Measurements from ENCODE around the gene SLC9A7. TPM values are rescaled to one million over a fixed set of nuclear protein-coding genes. Genes with fewer than 3 reads are reported as not detected.

Gene SLC9A7
- total and polyA plus RNA-seq, 2 experiments from 2014 or later = 2.5 to 15.4 TPM

- Mint-ChIP-seq H3K4me1 (no peaks in the 10 kb centered on the region; the same call in 2 of the 3 replicates), H3K27me3 (ENCODE audit: insufficient read depth, low read depth, poor library complexity) (no peaks in the 10 kb centered on the region), H3K4me3 (no peak overlapping the region), H3K27ac (no peak overlapping the region), H3K9me3 (no peaks in the 10 kb centered on the region), H3K36me3 (ENCODE audit: low read depth) (peaks cover 15% of the 10 kb centered on the region)
- TF ChIP-seq ZNF331 (CRISPR knock-in tag; IDR thresholded peaks at IDR 0.05; ENCODE audit: low read depth) = no peak
- TF ChIP-seq STAT1 (IDR thresholded peaks at IDR 0.05; ENCODE audit: unreplicated experiment) = no peak
- no peak for TF ChIP-seq REST (IDR thresholded peaks at IDR 0.05; ENCODE audit: unreplicated experiment)
- TF ChIP-seq EZH2phosphoT487 (IDR thresholded peaks at IDR 0.05; ENCODE audit: unreplicated experiment) = no peak
- TF ChIP-seq POLR2AphosphoS5 (IDR thresholded peaks at IDR 0.05; ENCODE audit: low read depth) = no peak
- TF ChIP-seq ZNF114 (CRISPR knock-in tag; IDR thresholded peaks at IDR 0.05) = no peak
- TF ChIP-seq ZNF462 (CRISPR knock-in tag; IDR thresholded peaks at IDR 0.05) = no peak
- no peak for TF ChIP-seq EZH2 (IDR thresholded peaks at IDR 0.05; ENCODE audit: low read depth, unreplicated experiment)
- no peak for TF ChIP-seq CREB1 (CRISPR knock-in tag; IDR thresholded peaks at IDR 0.05; ENCODE audit: low read depth)
- no peak for TF ChIP-seq CTCF (conservative IDR thresholded peaks at IDR 0.05; ENCODE audit: low read depth in 2 of 2)
- TF ChIP-seq ETS1 (IDR thresholded peaks at IDR 0.05) = no peak
- no peak for TF ChIP-seq NANOG (IDR thresholded peaks at IDR 0.05; ENCODE audit: borderline replicate concordance)
- TF ChIP-seq JUNB (IDR thresholded peaks at IDR 0.05; ENCODE audit: unreplicated experiment) = no peak
- no peaks in the 10 kb centered on the region for H3K27me3 ChIP-seq (ENCODE audit: insufficient read depth)
- H3K27ac ChIP-seq (ENCODE audit: low read depth) = no peak overlapping the region
- no peak for ATAC-seq
- H3K36me3 ChIP-seq (ENCODE audit: insufficient read depth) = no peaks in the 10 kb centered on the region
- H3K4me3 ChIP-seq = no peak overlapping the region
- no peak overlapping the region for H3K4me2 ChIP-seq
- no peaks in the 10 kb centered on the region for H4K20me1 ChIP-seq (replicated peaks; ENCODE audit: insufficient read depth)
- H3K79me2 ChIP-seq (replicated peaks; ENCODE audit: insufficient read depth) = no peaks in the 10 kb centered on the region
- DNase-seq (ENCODE audit: low spot score) = no peak
- H2AFZ ChIP-seq = no peak overlapping the region
- no peaks in the 10 kb centered on the region for H3K4me1 ChIP-seq (ENCODE audit: insufficient read depth)
- H3F3A ChIP-seq (replicated peaks; ENCODE audit: low read depth) = no peaks in the 10 kb centered on the region
- no peaks in the 10 kb centered on the region for H3K9me2 ChIP-seq (ENCODE audit: insufficient read depth)
These were observed 82.2 kb downstream of the SLC9A7 start for GRCh38 chrX:46676399-46677356.

Data from GM23338 (cell line).